ENCODE data around the gene FSIP1.

FSIP1 gene

DNA sequence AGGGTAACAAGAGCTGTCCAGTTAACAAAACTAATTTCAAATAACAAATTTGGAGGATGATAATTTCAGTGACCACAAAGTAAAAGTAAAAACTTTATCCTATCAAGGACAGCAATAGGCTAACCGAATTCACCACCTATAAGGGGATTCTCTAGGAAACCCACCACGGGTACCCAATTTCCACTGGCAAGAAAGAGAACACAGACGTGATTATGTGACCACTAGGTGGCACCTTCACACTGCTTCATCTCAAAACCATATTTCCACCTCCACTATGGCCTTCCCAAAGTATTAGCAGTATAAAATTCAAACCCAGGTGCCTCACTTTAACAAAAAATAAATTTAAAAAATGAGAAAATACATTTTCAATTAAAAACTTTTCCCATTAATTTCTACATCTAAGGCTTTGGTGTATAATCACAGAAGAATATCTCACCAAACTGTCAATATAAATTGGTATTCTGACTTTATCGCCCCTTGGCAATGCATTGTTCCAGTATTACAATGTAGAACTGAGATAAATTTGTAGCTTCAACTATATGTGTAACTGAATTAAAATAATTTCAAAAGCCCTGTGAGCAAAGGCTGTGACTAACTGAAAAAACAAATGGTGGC is 96.5 kb downstream of the FSIP1 start:
- peaks cover 4% of the 10 kb centered on the region for H3K4me1 ChIP-seq (ENCODE audit: control insufficient read depth, insufficient read depth, low read length)

DNA sequence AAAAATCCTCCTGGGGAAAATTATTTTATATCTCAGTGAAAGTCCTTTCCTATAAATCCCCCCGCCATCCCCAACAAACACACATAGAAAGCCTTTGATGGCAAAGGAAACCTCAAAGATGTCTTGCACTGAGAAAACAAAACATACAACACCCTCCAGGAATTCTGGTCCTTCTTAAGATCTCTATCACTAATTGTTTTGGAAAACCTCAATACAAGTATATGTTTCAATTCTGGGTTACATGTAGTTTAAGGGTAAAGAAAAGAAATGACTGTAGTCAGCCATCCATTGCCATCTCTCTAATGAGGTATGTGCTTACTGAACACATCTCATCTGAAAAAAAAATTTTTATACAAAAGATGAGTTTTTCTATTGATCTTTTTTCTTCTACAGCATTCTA is 97.3 kb downstream of the FSIP1 start:
- no peak overlapping the region for H3K4me3 ChIP-seq (ENCODE audit: low read length in 2 of 2)
- no peaks in the 10 kb centered on the region for H3K9me3 ChIP-seq (ENCODE audit: control insufficient read depth in 2 of 2, low read length in 2 of 2)
- no peak overlapping the region for H3K27ac ChIP-seq (ENCODE audit: low read length)
- H3K9ac ChIP-seq (ENCODE audit: low read length in 2 of 2): no peak overlapping the region
- H3K4me1 ChIP-seq (ENCODE audit: control insufficient read depth, insufficient read depth, low read length): no peaks in the 10 kb centered on the region
- no peaks in the 10 kb centered on the region for H3K27me3 ChIP-seq (ENCODE audit: control insufficient read depth in 1 of 2, insufficient read depth in 2 of 2, low read length in 2 of 2)
- H3K36me3 ChIP-seq (ENCODE audit: control insufficient read depth in 2 of 2, insufficient read depth in 2 of 2, low read length in 2 of 2): no peaks in the 10 kb centered on the region

More for the DNA sequence above, 96.5 kb downstream of the FSIP1 start:
- H3K4me3 ChIP-seq (ENCODE audit: low read length in 2 of 2): no peak overlapping the region
- no peaks in the 10 kb centered on the region for H3K27me3 ChIP-seq (ENCODE audit: control insufficient read depth in 1 of 2, insufficient read depth in 2 of 2, low read length in 2 of 2)
- H3K9me3 ChIP-seq (ENCODE audit: control insufficient read depth in 2 of 2, low read length in 2 of 2): no peaks in the 10 kb centered on the region
- no peaks in the 10 kb centered on the region for H3K36me3 ChIP-seq (ENCODE audit: control insufficient read depth in 2 of 2, insufficient read depth in 2 of 2, low read length in 2 of 2)
- H3K27ac ChIP-seq (ENCODE audit: low read length): no peak overlapping the region
- H3K9ac ChIP-seq (ENCODE audit: low read length in 2 of 2): no peak overlapping the region

DNA sequence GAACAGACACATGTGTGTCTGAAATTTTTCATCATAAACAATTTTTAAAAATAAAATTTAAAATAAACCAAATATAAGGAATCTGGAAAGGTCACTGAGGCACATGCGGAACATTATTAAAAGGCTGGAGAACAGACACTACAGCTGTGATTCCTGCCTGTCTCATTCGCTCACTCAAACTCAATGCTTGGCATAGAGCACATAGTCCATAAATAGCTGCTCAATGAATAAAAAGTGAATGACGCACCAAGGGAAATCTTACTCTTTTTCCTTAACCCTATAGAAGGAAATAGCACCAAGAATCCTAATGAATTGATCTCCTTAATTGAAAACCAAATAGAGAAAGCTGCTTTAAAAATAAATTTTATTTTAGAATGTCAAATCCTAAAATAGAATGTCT is 98.4 kb downstream of the FSIP1 start:
- Histone ChIP-seq H3K27ac (ENCODE audit: low read length) (no peak overlapping the region), H3K9ac (ENCODE audit: low read length in 2 of 2) (no peak overlapping the region)

DNA sequence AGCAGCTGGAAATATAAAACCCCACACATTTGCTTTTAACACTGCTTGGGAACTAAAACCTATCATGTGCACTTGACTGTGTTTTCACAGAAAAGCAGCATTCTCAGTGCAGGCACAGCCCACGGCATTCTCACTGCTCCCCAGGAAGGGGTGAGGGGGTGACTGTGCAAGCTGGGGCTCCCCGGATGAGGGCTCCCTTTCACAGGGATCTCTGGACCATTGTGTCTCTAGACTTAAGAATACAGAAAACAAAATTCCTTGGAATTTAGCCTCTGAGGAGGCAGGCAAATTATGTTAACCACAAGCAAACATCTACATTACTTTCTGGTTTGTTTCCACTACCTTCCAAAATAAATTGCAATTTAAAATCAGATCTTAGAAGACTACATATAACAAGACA is 100.3 kb downstream of the FSIP1 start:
- Histone ChIP-seq H3K4me1 (ENCODE audit: control insufficient read depth, insufficient read depth, low read length) (no peaks in the 10 kb centered on the region), H3K27me3 (ENCODE audit: control insufficient read depth in 1 of 2, insufficient read depth in 2 of 2, low read length in 2 of 2) (no peaks in the 10 kb centered on the region), H3K9ac (ENCODE audit: low read length in 2 of 2) (no peak overlapping the region), H3K4me3 (ENCODE audit: low read length in 2 of 2) (no peak overlapping the region), H3K27ac (ENCODE audit: low read length) (no peak overlapping the region), H3K9me3 (ENCODE audit: control insufficient read depth in 2 of 2, low read length in 2 of 2) (no peaks in the 10 kb centered on the region), H3K36me3 (ENCODE audit: control insufficient read depth in 2 of 2, insufficient read depth in 2 of 2, low read length in 2 of 2) (no peaks in the 10 kb centered on the region)

More for the DNA sequence above, 98.4 kb downstream of the FSIP1 start:
- Histone ChIP-seq H3K9me3 (ENCODE audit: control insufficient read depth in 2 of 2, low read length in 2 of 2) (no peaks in the 10 kb centered on the region), H3K27me3 (ENCODE audit: control insufficient read depth in 1 of 2, insufficient read depth in 2 of 2, low read length in 2 of 2) (no peaks in the 10 kb centered on the region), H3K4me3 (ENCODE audit: low read length in 2 of 2) (no peak overlapping the region), H3K36me3 (ENCODE audit: control insufficient read depth in 2 of 2, insufficient read depth in 2 of 2, low read length in 2 of 2) (no peaks in the 10 kb centered on the region), H3K4me1 (ENCODE audit: control insufficient read depth, insufficient read depth, low read length) (no peaks in the 10 kb centered on the region)

DNA sequence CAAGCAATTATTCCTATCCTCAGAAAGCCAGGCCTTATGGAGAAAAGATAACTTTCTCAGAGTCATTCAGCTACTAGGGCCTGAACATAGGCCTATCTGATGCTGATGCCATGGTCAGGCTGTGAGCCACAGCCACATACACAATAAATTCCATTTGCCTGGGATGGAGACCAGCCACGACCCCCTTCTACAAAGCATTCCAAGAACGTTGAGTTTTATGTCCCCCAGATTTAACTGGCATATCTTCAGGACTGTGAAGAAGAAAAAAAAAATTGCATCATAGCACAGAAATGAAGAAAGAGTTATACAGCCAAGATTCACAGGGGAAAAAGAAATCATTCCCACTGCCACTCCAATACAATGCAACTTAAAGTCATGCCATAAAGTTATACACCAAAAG is 101.8 kb downstream of the FSIP1 start:
- Histone ChIP-seq H3K36me3 (ENCODE audit: control insufficient read depth in 2 of 2, insufficient read depth in 2 of 2, low read length in 2 of 2) (no peaks in the 10 kb centered on the region), H3K4me3 (ENCODE audit: low read length in 2 of 2) (no peak overlapping the region), H3K4me1 (ENCODE audit: control insufficient read depth, insufficient read depth, low read length) (no peaks in the 10 kb centered on the region), H3K9me3 (ENCODE audit: control insufficient read depth in 2 of 2, low read length in 2 of 2) (no peaks in the 10 kb centered on the region), H3K27ac (ENCODE audit: low read length) (no peak overlapping the region), H3K9ac (ENCODE audit: low read length in 2 of 2) (no peak overlapping the region), H3K27me3 (ENCODE audit: control insufficient read depth in 1 of 2, insufficient read depth in 2 of 2, low read length in 2 of 2) (no peaks in the 10 kb centered on the region)

DNA sequence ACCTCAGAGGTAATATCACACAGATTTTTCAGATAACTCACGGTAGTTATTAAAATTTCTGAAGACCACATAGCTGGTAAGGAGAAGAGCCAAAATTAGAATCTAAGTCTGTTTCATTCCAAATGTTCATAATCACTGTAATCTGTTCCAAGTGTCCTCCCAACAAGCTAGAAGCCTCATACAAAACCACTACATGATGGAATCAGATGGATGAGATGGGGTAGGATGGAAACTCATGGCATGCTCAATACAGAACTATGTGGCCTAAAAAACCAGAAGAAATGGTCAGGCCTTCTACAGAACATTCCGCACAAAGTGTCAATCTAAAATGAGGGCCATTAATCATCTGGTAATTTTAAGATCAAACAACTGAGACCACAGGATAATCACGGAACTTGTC is 110.0 kb downstream of the FSIP1 start:
- Histone ChIP-seq H3K9me3 (ENCODE audit: control insufficient read depth in 2 of 2, low read length in 2 of 2) (no peaks in the 10 kb centered on the region), H3K27ac (ENCODE audit: low read length) (no peak overlapping the region), H3K9ac (ENCODE audit: low read length in 2 of 2) (no peak overlapping the region), H3K4me3 (ENCODE audit: low read length in 2 of 2) (no peak overlapping the region), H3K4me1 (ENCODE audit: control insufficient read depth, insufficient read depth, low read length) (no peaks in the 10 kb centered on the region), H3K36me3 (ENCODE audit: control insufficient read depth in 2 of 2, insufficient read depth in 2 of 2, low read length in 2 of 2) (no peaks in the 10 kb centered on the region), H3K27me3 (ENCODE audit: control insufficient read depth in 1 of 2, insufficient read depth in 2 of 2, low read length in 2 of 2) (no peaks in the 10 kb centered on the region)

DNA sequence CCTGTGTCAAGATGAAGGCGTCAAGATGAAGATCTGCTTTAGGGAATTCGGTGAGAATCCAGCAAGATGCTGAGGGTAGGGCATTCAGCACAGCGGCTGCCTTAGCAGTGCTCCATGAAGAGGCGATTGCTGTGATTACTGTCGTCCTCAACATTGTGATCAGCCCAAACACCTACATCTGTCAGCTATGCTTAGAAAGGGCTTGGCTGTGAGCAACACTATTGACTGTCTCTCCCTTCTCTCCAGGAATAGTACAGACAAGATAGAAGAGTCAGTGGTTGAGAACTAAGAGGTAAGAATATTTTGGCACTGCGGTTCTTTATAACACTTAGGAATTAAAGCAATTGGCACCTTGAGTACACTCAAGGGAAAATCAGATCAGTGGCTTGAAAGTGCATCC is 110.5 kb downstream of the FSIP1 start:
- Histone ChIP-seq H3K9me3 (ENCODE audit: control insufficient read depth in 2 of 2, low read length in 2 of 2) (no peaks in the 10 kb centered on the region), H3K9ac (ENCODE audit: low read length in 2 of 2) (no peak overlapping the region), H3K27ac (ENCODE audit: low read length) (no peak overlapping the region), H3K27me3 (ENCODE audit: control insufficient read depth in 1 of 2, insufficient read depth in 2 of 2, low read length in 2 of 2) (no peaks in the 10 kb centered on the region), H3K4me3 (ENCODE audit: low read length in 2 of 2) (no peak overlapping the region), H3K4me1 (ENCODE audit: control insufficient read depth, insufficient read depth, low read length) (peaks cover 3% of the 10 kb centered on the region), H3K36me3 (ENCODE audit: control insufficient read depth in 2 of 2, insufficient read depth in 2 of 2, low read length in 2 of 2) (no peaks in the 10 kb centered on the region)

DNA sequence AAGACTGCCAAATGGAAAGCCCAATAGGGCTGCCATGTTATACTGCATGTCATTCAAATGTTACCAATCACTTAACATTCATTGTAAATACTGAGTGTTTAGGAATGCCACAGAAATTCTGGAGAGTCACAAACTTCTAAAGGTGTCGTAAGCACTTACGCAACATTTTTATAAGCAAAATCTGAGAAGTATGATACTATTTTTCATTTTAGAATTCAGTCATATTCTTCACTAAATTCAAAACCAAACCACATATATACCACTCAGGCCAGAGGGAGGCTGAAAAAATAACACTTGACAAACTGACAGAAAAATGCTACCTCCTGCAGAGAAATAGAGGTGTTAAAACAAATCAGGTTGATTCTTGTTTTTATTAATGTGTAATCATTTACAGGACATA is 112.0 kb downstream of the FSIP1 start:
- Histone ChIP-seq H3K9me3 (ENCODE audit: control insufficient read depth in 2 of 2, low read length in 2 of 2) (no peaks in the 10 kb centered on the region), H3K4me1 (ENCODE audit: control insufficient read depth, insufficient read depth, low read length) (peaks cover 5% of the 10 kb centered on the region), H3K27me3 (ENCODE audit: control insufficient read depth in 1 of 2, insufficient read depth in 2 of 2, low read length in 2 of 2) (no peaks in the 10 kb centered on the region), H3K9ac (ENCODE audit: low read length in 2 of 2) (no peak overlapping the region), H3K36me3 (ENCODE audit: control insufficient read depth in 2 of 2, insufficient read depth in 2 of 2, low read length in 2 of 2) (no peaks in the 10 kb centered on the region), H3K27ac (ENCODE audit: low read length) (no peak overlapping the region), H3K4me3 (ENCODE audit: low read length in 2 of 2) (no peak overlapping the region)

DNA sequence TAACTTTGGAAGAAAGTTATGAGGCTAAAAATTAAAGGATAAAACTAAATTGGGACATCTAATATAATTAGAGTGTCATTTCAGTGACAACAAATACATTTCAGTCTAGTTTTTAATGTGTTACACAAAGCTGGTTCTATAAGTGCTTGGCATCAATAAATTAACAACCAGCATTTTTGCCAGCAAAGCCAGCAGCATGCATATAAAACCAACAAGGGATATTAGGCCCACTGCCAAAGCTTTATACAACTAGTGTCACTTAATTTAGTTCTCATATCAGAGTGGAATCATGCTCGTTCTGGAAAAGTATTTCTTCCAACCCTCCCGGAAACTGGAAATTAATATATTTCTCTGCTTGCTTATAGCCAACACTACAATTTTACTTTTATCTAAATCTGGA is 113.0 kb downstream of the FSIP1 start:
- Histone ChIP-seq H3K27me3 (ENCODE audit: control insufficient read depth in 1 of 2, insufficient read depth in 2 of 2, low read length in 2 of 2) (no peaks in the 10 kb centered on the region), H3K4me3 (ENCODE audit: low read length in 2 of 2) (no peak overlapping the region), H3K27ac (ENCODE audit: low read length) (no peak overlapping the region), H3K9ac (ENCODE audit: low read length in 2 of 2) (no peak overlapping the region), H3K4me1 (ENCODE audit: control insufficient read depth, insufficient read depth, low read length) (peaks cover 5% of the 10 kb centered on the region), H3K36me3 (ENCODE audit: control insufficient read depth in 2 of 2, insufficient read depth in 2 of 2, low read length in 2 of 2) (no peaks in the 10 kb centered on the region), H3K9me3 (ENCODE audit: control insufficient read depth in 2 of 2, low read length in 2 of 2) (no peaks in the 10 kb centered on the region)

DNA sequence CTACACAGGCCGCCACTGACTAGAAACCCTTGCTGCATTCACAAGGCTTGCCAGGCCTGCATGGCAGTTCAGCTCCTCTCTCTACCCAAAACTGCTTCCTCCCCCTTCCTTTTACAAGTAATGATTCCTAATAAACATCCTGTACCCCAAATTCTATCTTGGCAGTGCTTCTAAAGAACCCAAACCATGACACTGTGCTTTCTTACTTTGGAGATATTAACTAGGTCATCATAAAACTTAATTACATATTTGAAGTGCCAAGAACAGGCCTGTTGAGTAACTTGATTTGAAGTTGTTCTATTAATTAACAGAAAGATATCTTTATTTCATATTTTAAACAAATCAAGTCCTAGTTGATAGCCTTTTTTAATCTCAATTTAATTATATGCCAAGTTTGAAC is 113.4 kb downstream of the FSIP1 start:
- H3K4me1 ChIP-seq (ENCODE audit: control insufficient read depth, insufficient read depth, low read length): peaks cover 5% of the 10 kb centered on the region
- no peak overlapping the region for H3K4me3 ChIP-seq (ENCODE audit: low read length in 2 of 2)
- H3K27me3 ChIP-seq (ENCODE audit: control insufficient read depth in 1 of 2, insufficient read depth in 2 of 2, low read length in 2 of 2): no peaks in the 10 kb centered on the region
- no peak overlapping the region for H3K9ac ChIP-seq (ENCODE audit: low read length in 2 of 2)
- no peaks in the 10 kb centered on the region for H3K9me3 ChIP-seq (ENCODE audit: control insufficient read depth in 2 of 2, low read length in 2 of 2)
- no peak overlapping the region for H3K27ac ChIP-seq (ENCODE audit: low read length)
- H3K36me3 ChIP-seq (ENCODE audit: control insufficient read depth in 2 of 2, insufficient read depth in 2 of 2, low read length in 2 of 2): no peaks in the 10 kb centered on the region

DNA sequence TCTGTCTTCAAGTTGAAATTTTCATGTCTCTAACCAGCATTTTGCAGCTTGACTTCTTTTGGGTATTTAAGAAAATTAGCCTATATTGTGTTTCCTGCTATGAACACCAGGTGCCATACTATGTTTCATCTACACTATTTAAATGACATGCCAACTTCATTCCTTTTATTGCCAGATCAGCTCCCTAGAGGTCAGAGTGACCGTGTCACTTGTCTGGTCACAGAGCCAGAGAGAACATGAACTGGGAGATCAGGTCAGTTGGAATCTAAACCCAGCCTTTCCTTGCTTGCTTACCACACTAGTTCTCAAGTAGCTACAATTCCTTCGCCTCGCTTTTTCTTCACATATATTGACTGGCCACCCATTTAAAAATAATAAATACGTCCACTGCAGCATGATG is 114.2 kb downstream of the FSIP1 start:
- Histone ChIP-seq H3K27ac (ENCODE audit: low read length) (no peak overlapping the region), H3K9me3 (ENCODE audit: control insufficient read depth in 2 of 2, low read length in 2 of 2) (no peaks in the 10 kb centered on the region), H3K4me3 (ENCODE audit: low read length in 2 of 2) (no peak overlapping the region), H3K4me1 (ENCODE audit: control insufficient read depth, insufficient read depth, low read length) (peaks cover 5% of the 10 kb centered on the region), H3K27me3 (ENCODE audit: control insufficient read depth in 1 of 2, insufficient read depth in 2 of 2, low read length in 2 of 2) (no peaks in the 10 kb centered on the region), H3K36me3 (ENCODE audit: control insufficient read depth in 2 of 2, insufficient read depth in 2 of 2, low read length in 2 of 2) (no peaks in the 10 kb centered on the region), H3K9ac (ENCODE audit: low read length in 2 of 2) (no peak overlapping the region)

All from stomach smooth muscle (tissue), 2 donors.